GM21515 (cell line): ENCODE data around the gene ZDHHC15.
"Not testable (repeated sequence)": the region's sequence is repeated elsewhere in the genome, so short reads cannot be mapped to it uniquely, and the experiment has no call there.

Experiments
- ATAC-seq: cut with Tn5 transposase; IDR thresholded peaks from one replicate; pipeline ENCODE4 v1.9.1; 2021; ENCODE audit not compliant: unreplicated experiment

The ZDHHC15 gene, protein sequence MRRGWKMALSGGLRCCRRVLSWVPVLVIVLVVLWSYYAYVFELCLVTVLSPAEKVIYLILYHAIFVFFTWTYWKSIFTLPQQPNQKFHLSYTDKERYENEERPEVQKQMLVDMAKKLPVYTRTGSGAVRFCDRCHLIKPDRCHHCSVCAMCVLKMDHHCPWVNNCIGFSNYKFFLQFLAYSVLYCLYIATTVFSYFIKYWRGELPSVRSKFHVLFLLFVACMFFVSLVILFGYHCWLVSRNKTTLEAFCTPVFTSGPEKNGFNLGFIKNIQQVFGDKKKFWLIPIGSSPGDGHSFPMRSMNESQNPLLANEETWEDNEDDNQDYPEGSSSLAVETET

GRCh38 chrX:75522565-75523431, at the start of gene ZDHHC15:
ZDHHC15 (minus strand) TSS chrX:75523037; CDS start chrX:75523024, 13 bp downstream.
- no peak for ATAC-seq

- ATAC-seq = not testable (repeated sequence)
These were observed 37.7 kb upstream of the ZDHHC15 start for GRCh38 chrX:75560544-75560943.

GRCh38 chrX:75547783-75548182, 24.9 kb upstream of the ZDHHC15 start:
- ATAC-seq = no peak

DNA sequence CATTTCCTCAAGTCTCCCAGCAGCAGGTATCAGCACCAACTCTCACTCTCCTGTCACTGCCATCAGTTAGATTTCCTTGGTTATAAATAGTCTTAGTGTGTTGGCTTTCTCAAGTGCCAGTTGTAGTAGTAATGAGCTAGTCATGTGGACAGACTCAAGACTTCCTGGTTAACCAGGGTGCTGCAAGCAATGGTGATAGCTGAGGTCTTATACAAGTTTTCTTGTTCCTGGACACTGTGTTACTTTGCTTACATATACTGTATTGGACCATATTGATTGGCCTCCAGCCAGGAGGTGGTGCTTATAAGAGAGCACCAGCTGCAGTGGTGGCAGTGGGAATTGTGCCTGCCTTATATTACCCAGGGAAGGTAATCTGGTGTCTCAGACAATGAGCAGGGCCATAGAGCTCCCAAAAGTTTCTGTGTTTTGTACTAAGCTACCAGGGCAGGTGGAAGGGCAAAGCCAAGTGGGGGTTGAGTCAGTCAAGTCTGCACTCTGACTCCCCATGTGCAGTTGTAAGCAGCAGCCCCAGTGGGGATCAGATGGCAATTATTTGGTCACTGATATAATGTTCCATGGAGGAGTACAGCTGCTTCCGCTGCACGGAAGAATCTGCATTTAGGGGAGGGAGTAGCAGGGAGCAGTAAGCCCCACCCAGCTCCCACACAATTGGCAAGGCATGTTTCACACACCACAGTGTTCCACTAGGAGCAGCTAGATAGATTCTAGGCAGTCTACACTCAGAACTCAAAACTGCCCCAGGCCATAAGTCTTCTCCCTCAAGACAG, 24.1 kb upstream of the ZDHHC15 start:
- ATAC-seq = no peak

GRCh38 chrX:75544786-75545185, 21.9 kb upstream of the ZDHHC15 start:
- ATAC-seq = no peak

DNA sequence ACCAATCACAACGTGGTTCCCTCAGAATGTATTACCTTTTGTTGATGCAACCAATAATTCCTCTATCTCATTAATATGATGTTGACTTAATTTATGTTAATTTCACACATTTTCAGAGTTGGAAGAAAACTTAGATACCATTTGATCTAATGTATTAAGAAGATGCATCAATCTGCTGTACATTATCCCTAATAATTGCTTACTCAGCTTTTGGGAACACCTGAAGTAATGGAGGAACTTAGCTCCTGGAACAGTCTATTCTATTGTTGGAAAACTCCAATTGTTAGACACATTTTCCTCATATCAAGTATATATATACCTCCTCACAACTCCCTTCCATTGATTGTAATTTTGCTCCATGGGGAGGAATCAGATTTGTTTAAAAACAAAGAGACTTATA, 38.9 kb downstream of the ZDHHC15 start:
- ATAC-seq = no peak

- ATAC-seq = not testable (repeated sequence)
These were observed 61.1 kb downstream of the ZDHHC15 start for GRCh38 chrX:75461780-75462179.

- no peak for ATAC-seq
These were observed 101.1 kb downstream of the ZDHHC15 start for GRCh38 chrX:75421688-75422230.

GRCh38 chrX:75407153-75407552, 115.7 kb downstream of the ZDHHC15 start:
- ATAC-seq = not testable (repeated sequence)

- no peak for ATAC-seq
These were observed 132.4 kb downstream of the ZDHHC15 start for GRCh38 chrX:75390470-75390869.

GRCh38 chrX:75369721-75370120, 153.1 kb downstream of the ZDHHC15 start:
- ATAC-seq = no peak

DNA sequence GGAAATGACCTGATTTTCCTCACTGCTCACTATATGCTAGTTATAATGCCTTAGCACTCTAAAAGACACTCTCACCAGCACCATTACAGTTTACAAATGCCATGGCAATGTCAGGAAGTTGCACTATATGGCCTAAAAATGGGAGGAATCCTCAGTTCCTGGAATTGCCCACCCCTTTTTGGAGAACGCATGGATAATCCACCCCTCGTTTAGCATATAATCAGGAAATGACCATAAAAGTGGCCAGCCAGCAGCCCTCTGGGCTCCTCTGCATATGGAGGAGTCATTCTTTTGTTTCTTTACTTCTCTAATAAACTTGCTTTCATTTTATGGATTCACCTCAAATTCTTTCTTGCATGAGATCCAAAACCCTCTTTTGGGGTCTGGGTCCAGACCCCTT, 156.0 kb downstream of the ZDHHC15 start:
- no peak for ATAC-seq

- ATAC-seq = no peak
These were observed 157.4 kb downstream of the ZDHHC15 start for GRCh38 chrX:75365243-75365975.

GRCh38 chrX:75361788-75362187, 161.0 kb downstream of the ZDHHC15 start:
- ATAC-seq = no peak

DNA sequence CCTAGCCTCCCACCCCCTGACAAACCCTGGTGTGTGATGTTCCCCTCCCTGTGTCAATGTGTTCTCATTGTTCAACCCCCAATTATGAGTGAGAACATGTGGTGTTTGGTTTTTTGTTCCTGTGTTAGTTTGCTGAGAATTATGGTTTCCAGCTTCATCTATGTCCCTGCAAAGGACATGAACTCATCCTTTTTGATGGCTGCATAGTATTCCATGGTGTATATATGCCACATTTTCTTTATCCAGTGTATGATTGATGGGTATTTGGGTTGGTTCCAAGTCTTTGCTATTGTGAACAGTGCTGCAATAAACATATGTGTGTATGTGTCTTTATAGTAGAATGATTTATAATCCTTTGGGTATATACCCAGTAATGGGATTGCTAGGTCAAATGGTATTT, 174.2 kb downstream of the ZDHHC15 start:
- ATAC-seq = not testable (repeated sequence)

- no peak for ATAC-seq
These were observed 185.3 kb downstream of the ZDHHC15 start for GRCh38 chrX:75337525-75337924.

GRCh38 chrX:75335127-75335458, 187.7 kb downstream of the ZDHHC15 start:
- ATAC-seq = no peak

- ATAC-seq = not testable (repeated sequence)
These were observed 188.3 kb downstream of the ZDHHC15 start for GRCh38 chrX:75334407-75335126.

DNA sequence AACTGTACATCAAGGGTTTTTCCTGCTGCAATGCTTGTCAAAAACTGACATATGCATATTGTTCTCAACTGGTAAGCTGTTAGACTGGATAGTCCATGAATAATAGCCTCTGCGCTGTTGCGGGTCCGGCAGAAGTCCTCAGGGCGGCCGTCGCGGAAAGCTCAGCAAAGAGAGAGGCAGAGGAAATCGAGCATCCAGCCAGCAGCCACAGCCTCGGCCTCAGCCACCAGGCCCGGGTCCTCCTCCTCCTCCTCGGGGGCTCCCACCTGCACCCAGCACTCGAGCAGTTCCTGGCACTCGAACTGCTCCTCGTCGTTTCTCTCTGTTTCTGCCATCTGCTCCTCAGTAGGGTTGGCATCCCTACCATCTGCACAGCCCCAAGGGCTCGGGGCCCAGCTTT, 195.2 kb downstream of the ZDHHC15 start:
- no peak for ATAC-seq
